ENCODE measurements around the gene WDR54.

GRCh38 chr2:74441690-74442482, 20.4 kb downstream of the WDR54 start, which contains the start of gene RTKN:
- TF ChIP-seq, protein P1, sequence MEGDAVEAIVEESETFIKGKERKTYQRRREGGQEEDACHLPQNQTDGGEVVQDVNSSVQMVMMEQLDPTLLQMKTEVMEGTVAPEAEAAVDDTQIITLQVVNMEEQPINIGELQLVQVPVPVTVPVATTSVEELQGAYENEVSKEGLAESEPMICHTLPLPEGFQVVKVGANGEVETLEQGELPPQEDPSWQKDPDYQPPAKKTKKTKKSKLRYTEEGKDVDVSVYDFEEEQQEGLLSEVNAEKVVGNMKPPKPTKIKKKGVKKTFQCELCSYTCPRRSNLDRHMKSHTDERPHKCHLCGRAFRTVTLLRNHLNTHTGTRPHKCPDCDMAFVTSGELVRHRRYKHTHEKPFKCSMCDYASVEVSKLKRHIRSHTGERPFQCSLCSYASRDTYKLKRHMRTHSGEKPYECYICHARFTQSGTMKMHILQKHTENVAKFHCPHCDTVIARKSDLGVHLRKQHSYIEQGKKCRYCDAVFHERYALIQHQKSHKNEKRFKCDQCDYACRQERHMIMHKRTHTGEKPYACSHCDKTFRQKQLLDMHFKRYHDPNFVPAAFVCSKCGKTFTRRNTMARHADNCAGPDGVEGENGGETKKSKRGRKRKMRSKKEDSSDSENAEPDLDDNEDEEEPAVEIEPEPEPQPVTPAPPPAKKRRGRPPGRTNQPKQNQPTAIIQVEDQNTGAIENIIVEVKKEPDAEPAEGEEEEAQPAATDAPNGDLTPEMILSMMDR (IDR thresholded peaks at IDR 0.05) = no peak
- TF ChIP-seq TCF7L2 (IDR thresholded peaks at IDR 0.05; ENCODE audit: low read depth, low read length) = peak; percentile 95
- peak; percentile 64 for TF ChIP-seq POLR2AphosphoS5 (IDR thresholded peaks at IDR 0.05; ENCODE audit: low read depth, low read length)
